Gastrocnemius medialis (tissue), 4 donors: ENCODE results near the gene FOSB. TPM values are rescaled to one million over a fixed set of nuclear protein-coding genes. Genes with fewer than 3 reads are reported as not detected.

Experiments used
- ATAC-seq, 2 donors: fragments of 150-250 bp; one replicate each; pipeline ENCODE4 v1.9.1; 2016
- DNase-seq, 2 donors: peaks; one replicate each; pipeline ENCODE4 v3.0.0-alpha.2; 2019
- H3K27ac ChIP-seq, 4 donors: fragments of 200-600 bp; sonication (generic); 1 replicate in 1 of 4; 2 replicates in 3 of 4; pipeline ENCODE4 v1.5.1; 2016 to 2018; ENCODE audit warnings: mild to moderate bottlenecking in 2 of 4, moderate library complexity in 1 of 4
- H3K27me3 ChIP-seq, 3 donors: fragments of 200-600 bp; sonication (generic) in 2 of 3; 1 replicate in 1 of 3; 2 replicates in 2 of 3; pipeline versions ENCODE4 v1.5.1 to v1.6.0; 2016 to 2019; ENCODE audit warnings: mild to moderate bottlenecking in 1 of 3, moderate library complexity in 1 of 3
- H3K36me3 ChIP-seq, 2 donors: fragments of 200-600 bp; sonication (generic) in 1 of 2; one replicate each; pipeline ENCODE4 v1.5.1; 2017 to 2018
- H3K4me1 ChIP-seq, 2 donors: fragments of 200-600 bp; sonication (generic) in 1 of 2; one replicate each; pipeline ENCODE4 v1.5.1; 2016 to 2017; ENCODE audit warnings: mild to moderate bottlenecking in 2 of 2
- H3K4me3 ChIP-seq, 4 donors: fragments of 200-600 bp; sonication (generic) in 3 of 4; 1 replicate in 1 of 4; 2 replicates in 3 of 4; pipeline ENCODE4 v1.5.1; 2016 to 2019; ENCODE audit warnings: mild to moderate bottlenecking in 2 of 4
- H3K9me3 ChIP-seq, 3 donors: fragments of 200-600 bp; sonication (generic) in 2 of 3; 1 replicate in 1 of 3; 2 replicates in 2 of 3; pipeline ENCODE4 v1.5.1; 2016 to 2019
- CTCF ChIP-seq, 5 experiments: fragments of 450-650 bp in 3 of 5; fragments of 200-600 bp in 2 of 5; sonication (generic) in 2 of 5; IDR thresholded peaks in 4 of 5; conservative IDR thresholded peaks in 1 of 5; 1 replicate in 4 of 5; 2 replicates in 1 of 5; pipeline ENCODE4 v1.5.1; 2016 to 2019; ENCODE audit warnings: antibody characterized with exemption in 5 of 5, mild to moderate bottlenecking in 3 of 5, moderate library complexity in 3 of 5
- POLR2A ChIP-seq, 2 donors: fragments of 450-650 bp; IDR thresholded peaks; one replicate each; pipeline ENCODE4 v1.6.1; 2017; ENCODE audit warnings: antibody characterized with exemption in 2 of 2, mild to moderate bottlenecking in 2 of 2, moderate library complexity in 2 of 2
- in situ Hi-C, 4 donors: fragments of 200-750 bp; cut with MboI; loops; one replicate each; pipeline versions ENCODE4 v1.15.0 to v1.8.0; 2017; ENCODE audit warnings: low sequenced_read_pairs in 4 of 4
- intact Hi-C: fragments of 100-400 bp; cut with DNase I; formaldehyde crosslinking; loops from one replicate; pipeline ENCODE4 v1.15.1; 2023; ENCODE audit warnings: low total_unique reads
- microRNA-seq, 2 donors: library from miRNA; unstranded; fragments of <30 nt; microRNA quantifications; one replicate each; pipeline ENCODE4, GENCODE V29; 2016; ENCODE audit warnings: borderline replicate concordance in 2 of 2
- total RNA-seq, 4 donors: library from RNA; depleted of rRNA; stranded (reverse); fragments of >200 nt; gene quantifications; one replicate each; pipeline versions ENCODE4 v1.1.0 to v1.2.3, GENCODE V29; 2016

The FOSB gene
- total RNA-seq, 4 donors from 2014 or later, result 0.17 to 1.8 (median 1.6) TPM; not detected in 1

GRCh38 chr19:45523642-45524256, 56.0 kb downstream of the FOSB start:
- H3K27ac ChIP-seq, result peak overlapping the region; percentile 2 to 63 (median 32)
- peaks cover 0 to 28% of the 10 kb centered on the region in 2 donors for H3K36me3 ChIP-seq
- peak; percentile 95 to 98 (median 97) for TF ChIP-seq CTCF (IDR thresholded peaks at IDR 0.05 in 4 of 5, conservative IDR thresholded peaks at IDR 0.05 in 1 of 5)
- no peak for TF ChIP-seq POLR2A (IDR thresholded peaks at IDR 0.05)
- intact Hi-C loops (loop anchor here (1.0 to 2.0 kb wide), 4 partner anchors 35 to 157 kb away; no protein-coding TSS in a partner anchor), in situ Hi-C loops (loop anchor here in 2 of 4 donors (5.0 to 10.0 kb wide), 2 partner anchors 111 to 124 kb away; partner anchors contain the start of gene EML2 (in 1 of the 2))
- H3K4me3 ChIP-seq, result no peak overlapping the region
- peak; percentile 77 to 83 for DNase-seq
- peaks cover 0 to 11% of the 10 kb centered on the region in 2 donors for H3K4me1 ChIP-seq
- ATAC-seq, result peak; percentile 98
- H3K9me3 ChIP-seq, result no peaks in the 10 kb centered on the region
- H3K27me3 ChIP-seq, result peaks cover 0 to 2% (median 1%) of the 10 kb centered on the region in 3 donors

- Histone ChIP-seq H3K27ac (peak overlapping the region in 3 of 4 donors; percentile 2 to 55 (median 49)), H3K36me3 (peaks cover 0 to 26% of the 10 kb centered on the region in 2 donors), H3K4me3 (no peak overlapping the region), H3K27me3 (peaks cover 1 to 11% (median 9%) of the 10 kb centered on the region in 3 donors), H3K9me3 (no peaks in the 10 kb centered on the region), H3K4me1 (peaks cover 0 to 15% of the 10 kb centered on the region in 2 donors)
- ATAC-seq (peak in 1 of 2 donors; percentile 24), DNase-seq (no peak)
- in situ Hi-C loops (loop anchor here in 3 of 4 donors (5.0 to 25.0 kb wide), 3 partner anchors 110 to 138 kb away; partner anchors contain the start of genes EML2 (in 1 of the 3) and GIPR (in 1 of the 3)), intact Hi-C loops (no loop called here)
- TF ChIP-seq CTCF (IDR thresholded peaks at IDR 0.05 in 4 of 5, conservative IDR thresholded peaks at IDR 0.05 in 1 of 5) (no peak), POLR2A (IDR thresholded peaks at IDR 0.05) (no peak)
These were observed 56.9 kb downstream of the FOSB start for GRCh38 chr19:45524575-45525129.

Small RNA genes lying within 50 kb of the gene (microRNA-seq; reads per million reads assigned to microRNA genes)
- gene MIR6088, result 0 reads per million in 2 donors

Other genes starting within 250 kb of the FOSB start
- gene EXOC3L2, start 222.6 kb upstream of the FOSB start, total RNA-seq, result under 1 TPM in 2 of 4 donors, not detected in 2; 0.46 to 0.55 TPM
- gene MARK4, start 216.7 kb upstream of the FOSB start, total RNA-seq, result 10 to 100 TPM; 12.2 to 42.5 (median 22.1) TPM
- gene CKM, start 145.1 kb upstream of the FOSB start, total RNA-seq, result over 10,000 TPM; 18,507 to 37,792 (median 27,366) TPM
- 1 to 10 TPM in 1 of 4 donors, not detected in 3; 2.7 TPM for gene KLC3, start 127.2 kb upstream of the FOSB start, total RNA-seq
- 1 to 10 TPM; 4.8 to 8.9 (median 7.2) TPM for gene ERCC2, start 97.4 kb upstream of the FOSB start, total RNA-seq
- 1 to 10 TPM; 1.1 to 6.9 (median 1.5) TPM for gene PPP1R13L, start 62.9 kb upstream of the FOSB start, total RNA-seq
- 1 to 10 TPM; 5.1 to 8.3 (median 5.8) TPM for gene POLR1G, start 61.4 kb upstream of the FOSB start, total RNA-seq
- gene ERCC1, start 44.1 kb upstream of the FOSB start, total RNA-seq, result 100 to 1,000 TPM in 2 of 4 donors, 10 to 100 TPM in 2; 92.1 to 185 (median 103) TPM
- gene RTN2, start 29.1 kb downstream of the FOSB start, total RNA-seq, result 100 to 1,000 TPM in 2 of 4 donors, 10 to 100 TPM in 2; 51.8 to 140 (median 101) TPM
- under 1 TPM in 1 of 4 donors, not detected in 3; 0.76 TPM for gene PPM1N, start 30.4 kb downstream of the FOSB start, total RNA-seq
- 10 to 100 TPM; 10.2 to 18.2 (median 16.4) TPM for gene VASP, start 39.5 kb downstream of the FOSB start, total RNA-seq
- 10 to 100 TPM; 14.8 to 32.5 (median 20.3) TPM for gene OPA3, start 116.8 kb downstream of the FOSB start, total RNA-seq
- 1 to 10 TPM in 3 of 4 donors, under 1 TPM in 1; 0.46 to 4.2 (median 2.2) TPM for gene GPR4, start 134.2 kb downstream of the FOSB start, total RNA-seq
- 1 to 10 TPM; 3.0 to 6.7 (median 4.8) TPM for gene EML2, start 171.4 kb downstream of the FOSB start, total RNA-seq
- not detected for gene GIPR, start 200.2 kb downstream of the FOSB start, total RNA-seq
- 100 to 1,000 TPM; 136 to 167 (median 144) TPM for gene SNRPD2, start 224.0 kb downstream of the FOSB start, total RNA-seq
- gene QPCTL, start 224.7 kb downstream of the FOSB start, total RNA-seq, result 1 to 10 TPM in 2 of 4 donors, under 1 TPM in 2; 0.80 to 1.4 (median 0.97) TPM